Right cardiac atrium (tissue), 5 donors: ENCODE results near the gene TRIM52. TPM values are rescaled to one million over a fixed set of nuclear protein-coding genes. Genes with fewer than 3 reads are reported as not detected.
A peak's percentile ranks its signal among the peaks of the same experiment; 100 is the strongest.

ENCODE experiments used
- ATAC-seq, 2 donors: fragments of 200-7000 bp; cut with Tn5 transposase; one replicate each; pipeline versions ENCODE4 v1.8.0 to v1.9.1; 2020; ENCODE audit warnings: moderate library complexity in 2 of 2, mild to moderate bottlenecking in 1 of 2
- DNase-seq, 3 donors: peaks; one replicate each; pipeline ENCODE4 v3.0.0-alpha.2; 2020
- H3K27ac ChIP-seq: one replicate; pipeline ENCODE4 v1.5.1; 2013; ENCODE audit warnings: mild to moderate bottlenecking, low read length, control low read depth, moderate library complexity
- H3K27me3 ChIP-seq: one replicate; pipeline ENCODE4 v1.6.1; 2013; ENCODE audit not compliant: control insufficient read depth, insufficient read depth
- H3K4me1 ChIP-seq: one replicate; pipeline ENCODE4 v1.6.1; 2013; ENCODE audit warnings: low read length; ENCODE audit not compliant: control insufficient read depth, insufficient read depth
- H3K4me3 ChIP-seq: one replicate; pipeline ENCODE4 v1.5.1; 2013; ENCODE audit warnings: low read length, control low read depth
- H3K9me3 ChIP-seq: one replicate; pipeline ENCODE4 v1.6.1; 2013; ENCODE audit warnings: low read length; ENCODE audit not compliant: control insufficient read depth
- WGBS: extraction: QIAGEN DNeasy Blood & Tissue Kit; methylation state at CpG from one replicate; pipeline ENCODE4 v1.1.7; 2013; 5-methylcytosine and 5-hydroxymethylcytosine counted together
- intact Hi-C, 4 donors: fragments of 100-400 bp; cut with DNase I; formaldehyde crosslinking; loops; one replicate each; pipeline versions ENCODE4 v1.11.0 to v1.14.0; 2022 to 2023
- polyA plus RNA-seq: library from polyadenylated mRNA; stranded (reverse); fragments of 200-250 nt; gene quantifications from one replicate; pipeline ENCODE4 v1.2.3, GENCODE V29; 2013
- total RNA-seq, 4 donors: library from RNA; stranded (reverse); fragmentation: NEBNext Ultra II Directional; extraction: Animal tissue kit (Norgen Biotek cat#: 25700); gene quantifications; one replicate each; pipeline ENCODE4 v1.2.1, GENCODE V29; 2021
- donor health status: healthy with polysubstance abuse.
- donor health status: DM: no; HTN: yes; CAD: no.
- donor health status: DM: no; HTN: no; CAD: no.
- donor health status: DM: no; HTN: yes; CAD: no; lungs with severe emphysema.
- donor health status: DM: yes; HTN: yes; CAD: no.

Gene TRIM52
- total and polyA plus RNA-seq, 5 donors, result 8.2 to 11.6 (median 9.8) TPM

GRCh38 chr5:181239062-181239663, 21.8 kb downstream of the TRIM52 start:
- 88% methylated on average over 9 of the region's 9 CpGs for WGBS
- Histone ChIP-seq H3K9me3 (no peaks in the 10 kb centered on the region), H3K27ac (no peak overlapping the region), H3K4me1 (peaks cover 3% of the 10 kb centered on the region), H3K27me3 (no peaks in the 10 kb centered on the region), H3K4me3 (no peak overlapping the region)
- intact Hi-C loops, result no loop called here
- no peak for DNase-seq
- no peak for ATAC-seq

- Histone ChIP-seq H3K4me3 (no peak overlapping the region), H3K27me3 (no peaks in the 10 kb centered on the region), H3K4me1 (peaks cover 3% of the 10 kb centered on the region), H3K9me3 (no peaks in the 10 kb centered on the region), H3K27ac (no peak overlapping the region)
- no peak for DNase-seq
- ATAC-seq, result no peak
- intact Hi-C loops, result no loop called here
- 92% methylated on average over 5 of the region's 5 CpGs for WGBS
Observed at GRCh38 chr5:181237729-181238385, 23.1 kb downstream of the TRIM52 start.

- peaks cover 3% of the 10 kb centered on the region for H3K4me1 ChIP-seq
- no peak overlapping the region for H3K4me3 ChIP-seq
- ATAC-seq, result no peak
- no peak overlapping the region for H3K27ac ChIP-seq
- no peaks in the 10 kb centered on the region for H3K9me3 ChIP-seq
- no peaks in the 10 kb centered on the region for H3K27me3 ChIP-seq
- 88% methylated on average over 10 of the region's 10 CpGs for WGBS
- no peak for DNase-seq
- intact Hi-C loops, result no loop called here
Observed at GRCh38 chr5:181236954-181237641, 23.8 kb downstream of the TRIM52 start.

GRCh38 chr5:181236471-181236870, 24.5 kb downstream of the TRIM52 start:
- Histone ChIP-seq H3K27me3 (no peaks in the 10 kb centered on the region), H3K27ac (no peak overlapping the region), H3K9me3 (no peaks in the 10 kb centered on the region), H3K4me1 (no peaks in the 10 kb centered on the region), H3K4me3 (no peak overlapping the region)
- ATAC-seq, result no peak
- DNase-seq, result no peak
- intact Hi-C loops, result no loop called here
- WGBS, result 81% methylated on average over 6 of the region's 6 CpGs

- no peak overlapping the region for H3K27ac ChIP-seq
- H3K9me3 ChIP-seq, result no peaks in the 10 kb centered on the region
- ATAC-seq, result no peak
- intact Hi-C loops, result no loop called here
- H3K4me1 ChIP-seq, result no peaks in the 10 kb centered on the region
- 78% methylated on average over 5 of the region's 5 CpGs for WGBS
- H3K27me3 ChIP-seq, result no peaks in the 10 kb centered on the region
- DNase-seq, result no peak
- no peak overlapping the region for H3K4me3 ChIP-seq
Observed at GRCh38 chr5:181235689-181236366, 25.1 kb downstream of the TRIM52 start.

- WGBS, result 78% methylated on average over 5 of the region's 5 CpGs
- Histone ChIP-seq H3K27me3 (no peaks in the 10 kb centered on the region), H3K27ac (no peak overlapping the region), H3K4me1 (no peaks in the 10 kb centered on the region), H3K9me3 (no peaks in the 10 kb centered on the region), H3K4me3 (no peak overlapping the region)
- intact Hi-C loops, result no loop called here
- DNase-seq (no peak), ATAC-seq (no peak)
Observed at GRCh38 chr5:181235323-181235688, 25.6 kb downstream of the TRIM52 start.

GRCh38 chr5:181234455-181235306, 26.3 kb downstream of the TRIM52 start:
- ATAC-seq (peak in 1 of 2 donors; percentile 24), DNase-seq (peak in 1 of 3 donors; percentile 59)
- Histone ChIP-seq H3K4me3 (no peak overlapping the region), H3K27ac (no peak overlapping the region), H3K9me3 (no peaks in the 10 kb centered on the region), H3K27me3 (no peaks in the 10 kb centered on the region), H3K4me1 (no peaks in the 10 kb centered on the region)
- intact Hi-C loops, result no loop called here
- WGBS, result 83% methylated on average over 22 of the region's 22 CpGs

- 86% methylated on average over 24 of the region's 24 CpGs for WGBS
- Histone ChIP-seq H3K27me3 (no peaks in the 10 kb centered on the region), H3K4me1 (no peaks in the 10 kb centered on the region), H3K9me3 (no peaks in the 10 kb centered on the region), H3K27ac (no peak overlapping the region), H3K4me3 (no peak overlapping the region)
- intact Hi-C loops, result no loop called here
- DNase-seq, result no peak
- peak; percentile 7 to 16 for ATAC-seq
Observed at GRCh38 chr5:181233801-181234454, 27.0 kb downstream of the TRIM52 start.

- Histone ChIP-seq H3K4me3 (no peak overlapping the region), H3K27me3 (no peaks in the 10 kb centered on the region), H3K9me3 (no peaks in the 10 kb centered on the region), H3K4me1 (no peaks in the 10 kb centered on the region), H3K27ac (no peak overlapping the region)
- ATAC-seq (no peak), DNase-seq (peak in 1 of 3 donors; percentile 48)
- intact Hi-C loops, result no loop called here
- 76% methylated on average over 16 of the region's 16 CpGs for WGBS
Observed at GRCh38 chr5:181233088-181233800, 27.7 kb downstream of the TRIM52 start.

- ATAC-seq (no peak), DNase-seq (peak in 2 of 3 donors; percentile 52 to 62)
- intact Hi-C loops, result no loop called here
- Histone ChIP-seq H3K9me3 (no peaks in the 10 kb centered on the region), H3K4me1 (no peaks in the 10 kb centered on the region), H3K27me3 (no peaks in the 10 kb centered on the region), H3K27ac (no peak overlapping the region), H3K4me3 (no peak overlapping the region)
- 85% methylated on average over 18 of the region's 18 CpGs for WGBS
Observed at GRCh38 chr5:181232593-181232992, 28.4 kb downstream of the TRIM52 start.
